Tibial nerve (tissue), 4 donors: Measurements from ENCODE around the gene DOCK9.

Experiments
- CTCF ChIP-seq, 5 experiments: fragments of 200-600 bp in 3 of 5; fragments of 450-650 bp in 2 of 5; sonication (generic) in 3 of 5; IDR thresholded peaks; one replicate each; pipeline ENCODE4 v1.5.1; 2016 to 2019; ENCODE audit warnings: antibody characterized with exemption in 5 of 5, mild to moderate bottlenecking in 3 of 5, moderate library complexity in 2 of 5
- EP300 ChIP-seq, 2 donors: sonication (generic); formaldehyde crosslinking; IDR thresholded peaks; one replicate each; pipeline ENCODE4 v1.6.1; 2017; ENCODE audit warnings: antibody characterized with exemption in 2 of 2, mild to moderate bottlenecking in 1 of 2
- POLR2A ChIP-seq, 2 donors: fragments of 450-650 bp; IDR thresholded peaks; one replicate each; pipeline ENCODE4 v1.6.1; 2017; ENCODE audit warnings: antibody characterized with exemption in 2 of 2, mild to moderate bottlenecking in 2 of 2, moderate library complexity in 2 of 2

GRCh38 chr13:98819382-98820010, 158.4 kb downstream of the DOCK9 start:
- no peak for TF ChIP-seq CTCF (IDR thresholded peaks at IDR 0.05)
- no peak for TF ChIP-seq POLR2A (IDR thresholded peaks at IDR 0.05)
- TF ChIP-seq EP300 (IDR thresholded peaks at IDR 0.05) = no peak
